Sigmoid colon (tissue), 4 donors: ENCODE data around the gene SPTBN1.

Experiments used
- CTCF ChIP-seq, 4 experiments: fragments of 450-650 bp in 3 of 4; fragments of 200-600 bp in 1 of 4; IDR thresholded peaks; one replicate each; pipeline ENCODE4 v1.5.1; 2016 to 2019; ENCODE audit warnings: antibody characterized with exemption in 4 of 4, mild to moderate bottlenecking in 3 of 4, moderate library complexity in 2 of 4
- POLR2AphosphoS5 ChIP-seq, 4 donors: sonication (generic); formaldehyde crosslinking; IDR thresholded peaks; one replicate each; pipeline ENCODE4 v1.6.1; 2017; ENCODE audit warnings: antibody characterized with exemption in 4 of 4

DNA sequence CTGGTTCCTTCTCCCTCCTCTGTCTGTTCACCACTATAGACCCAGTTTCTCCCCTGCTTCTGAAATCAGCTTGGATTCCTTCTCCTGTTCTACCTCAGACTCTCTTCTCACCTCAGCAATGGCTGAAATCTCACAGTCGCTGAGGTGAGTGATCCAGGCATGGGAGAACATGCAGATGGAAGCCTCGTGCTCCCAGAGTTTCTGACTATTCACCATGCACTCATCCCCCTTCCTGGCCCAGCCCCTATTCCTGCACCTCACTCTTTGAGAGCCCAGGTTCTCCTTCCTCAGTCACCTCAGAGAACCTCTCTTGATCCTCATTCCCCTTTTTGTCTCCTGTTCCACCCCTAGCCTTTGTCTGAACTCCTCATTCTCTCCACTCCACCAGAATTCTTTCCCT, 78.5 kb downstream of the SPTBN1 start:
- TF ChIP-seq CTCF (IDR thresholded peaks at IDR 0.05) (no peak), POLR2AphosphoS5 (IDR thresholded peaks at IDR 0.05) (no peak)
